ENCODE results near the gene AGXT.

DNA sequence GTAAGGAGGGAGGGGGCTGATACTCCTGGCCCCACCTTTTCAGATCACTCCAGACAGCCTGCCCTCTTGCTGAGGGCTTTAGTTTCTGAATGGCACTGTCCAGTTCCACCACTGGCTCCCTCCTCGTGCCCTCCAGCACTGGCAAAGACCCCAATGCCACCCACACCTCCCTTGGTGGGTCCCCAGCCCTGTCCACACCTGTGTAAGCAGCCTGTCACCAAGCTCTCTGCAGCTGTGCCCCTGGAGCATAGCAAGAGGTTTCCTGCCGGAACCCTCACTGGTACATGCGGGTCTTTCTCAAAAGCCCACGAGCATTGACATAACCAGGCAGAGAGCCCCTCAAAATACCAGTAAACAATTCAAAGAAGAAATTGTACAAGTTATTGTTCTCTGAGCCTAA, 31.0 kb upstream of the AGXT start:
- TF ChIP-seq EZH2 (IDR thresholded peaks at IDR 0.05) (no peak), POLR2AphosphoS5 (IDR thresholded peaks at IDR 0.05; ENCODE audit: borderline replicate concordance, low read depth, low read length) (no peak), FOXP2 (optimal IDR thresholded peaks at IDR 0.05; ENCODE audit: control extremely low read depth, extremely low read length, insufficient read depth) (no peak)
